GM18519 (cell line): ENCODE results near the gene STOML1.
"Not testable (repeated sequence)": the region's sequence is repeated elsewhere in the genome, so short reads cannot be mapped to it uniquely, and the experiment has no call there.

Source experiments
- ATAC-seq: cut with Tn5 transposase; IDR thresholded peaks from one replicate; pipeline ENCODE4 v1.9.1; 2021; ENCODE audit warnings: mild to moderate bottlenecking, moderate library complexity; ENCODE audit not compliant: unreplicated experiment, low FRiP score

The STOML1 gene

DNA sequence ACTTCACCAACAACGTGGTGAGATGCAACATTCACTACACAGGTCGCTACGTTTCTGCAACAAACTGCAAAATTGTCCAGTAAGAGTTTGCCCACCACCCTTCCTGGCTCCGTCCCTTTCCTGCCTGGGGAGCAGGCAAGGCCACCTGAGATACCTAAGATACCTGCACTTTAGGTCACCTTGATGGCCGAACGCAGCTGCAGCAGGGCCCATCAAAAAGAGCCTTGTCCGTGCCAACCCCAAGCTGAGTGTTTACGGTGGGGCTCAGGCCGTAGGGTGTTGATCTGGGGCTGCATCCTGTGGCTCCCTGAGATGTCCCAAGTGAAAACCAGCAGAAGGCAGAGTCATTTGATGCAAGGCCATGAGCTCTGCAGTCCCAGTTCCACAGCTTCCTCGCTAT lies 42.6 kb downstream of the STOML1 start:
- ATAC-seq = no peak

DNA sequence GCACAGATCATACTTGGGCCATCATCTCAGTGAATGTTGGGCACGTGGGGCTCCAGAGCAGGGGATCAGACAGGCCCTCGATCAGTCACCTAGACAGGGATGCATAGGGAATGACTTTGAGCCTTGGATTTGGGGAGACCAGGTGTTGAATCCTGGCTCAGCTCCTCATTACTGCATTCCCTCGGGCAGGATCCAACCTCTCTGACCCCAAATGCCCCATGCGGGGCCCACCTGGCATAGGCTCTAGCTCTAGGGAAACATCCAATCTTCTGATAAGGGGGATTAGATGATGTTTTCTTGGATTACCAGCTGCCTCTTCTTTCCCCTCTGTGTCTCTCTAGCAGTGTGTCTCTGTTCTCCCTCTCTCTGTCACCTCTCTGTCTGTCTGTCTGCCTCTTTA lies 43.1 kb downstream of the STOML1 start:
- no peak for ATAC-seq

DNA sequence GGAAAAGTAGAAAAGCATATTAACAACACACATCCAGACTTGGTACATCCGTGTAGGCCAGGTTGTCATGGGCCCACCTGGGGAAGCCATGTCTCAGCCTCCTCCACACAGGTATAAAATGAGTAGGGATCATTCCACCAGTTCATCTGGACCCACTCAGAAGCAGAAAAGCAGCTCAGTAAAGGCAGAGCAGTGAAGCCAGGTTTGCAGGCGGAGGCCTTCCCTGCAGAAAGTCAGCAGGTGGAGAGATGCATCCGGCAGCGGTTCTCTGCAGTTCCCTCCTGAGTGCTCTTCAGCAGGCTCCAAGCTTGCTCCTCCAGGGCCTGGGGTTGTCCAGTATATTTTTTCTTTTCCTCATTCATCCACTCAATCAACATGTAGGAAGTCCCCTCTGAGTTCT lies 43.7 kb downstream of the STOML1 start:
- ATAC-seq = no peak

DNA sequence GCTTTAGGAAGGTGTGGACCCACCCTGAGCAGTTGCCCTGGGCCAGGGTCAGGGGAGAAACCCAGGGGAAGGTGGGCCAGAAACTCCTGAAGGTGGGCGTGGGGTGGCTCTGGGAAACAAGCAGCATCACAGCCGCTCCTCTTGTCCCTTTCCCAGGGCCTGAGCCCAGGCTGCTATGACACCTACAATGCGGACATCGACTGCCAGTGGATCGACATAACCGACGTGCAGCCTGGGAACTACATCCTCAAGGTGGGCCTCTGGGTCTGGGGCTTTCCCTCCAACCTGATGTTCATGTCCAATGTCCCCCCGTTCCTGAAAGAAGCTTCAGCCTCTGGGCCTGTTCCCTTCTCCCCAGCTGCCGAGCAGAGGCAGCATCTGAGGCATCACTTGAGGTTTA lies 44.4 kb downstream of the STOML1 start:
- no peak for ATAC-seq

DNA sequence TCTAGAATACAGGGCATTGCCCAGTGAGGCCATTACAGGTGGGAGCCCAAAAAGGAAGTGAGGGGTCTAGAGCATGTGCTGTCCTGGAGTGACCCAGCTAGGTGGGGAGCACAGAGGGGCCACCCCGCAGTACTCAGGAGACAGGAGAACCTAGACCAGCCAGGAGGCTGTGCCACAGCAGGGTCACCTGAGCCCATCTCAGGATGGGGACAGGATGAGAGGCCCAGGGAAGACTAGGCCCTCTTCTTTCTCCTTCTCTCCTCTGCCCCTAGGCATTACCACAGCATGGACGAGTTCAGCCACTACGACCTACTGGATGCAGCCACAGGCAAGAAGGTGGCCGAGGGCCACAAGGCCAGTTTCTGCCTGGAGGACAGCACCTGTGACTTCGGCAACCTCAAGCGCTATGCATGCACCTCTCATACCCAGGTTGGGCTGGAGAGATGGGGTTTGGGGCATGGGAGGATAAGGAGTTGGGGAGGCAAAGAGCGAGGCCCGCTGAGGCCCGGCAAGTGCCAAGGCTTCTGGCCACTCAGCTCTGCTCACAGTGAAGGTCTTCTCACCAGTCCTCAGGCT lies 45.2 kb downstream of the STOML1 start:
- no peak for ATAC-seq

DNA sequence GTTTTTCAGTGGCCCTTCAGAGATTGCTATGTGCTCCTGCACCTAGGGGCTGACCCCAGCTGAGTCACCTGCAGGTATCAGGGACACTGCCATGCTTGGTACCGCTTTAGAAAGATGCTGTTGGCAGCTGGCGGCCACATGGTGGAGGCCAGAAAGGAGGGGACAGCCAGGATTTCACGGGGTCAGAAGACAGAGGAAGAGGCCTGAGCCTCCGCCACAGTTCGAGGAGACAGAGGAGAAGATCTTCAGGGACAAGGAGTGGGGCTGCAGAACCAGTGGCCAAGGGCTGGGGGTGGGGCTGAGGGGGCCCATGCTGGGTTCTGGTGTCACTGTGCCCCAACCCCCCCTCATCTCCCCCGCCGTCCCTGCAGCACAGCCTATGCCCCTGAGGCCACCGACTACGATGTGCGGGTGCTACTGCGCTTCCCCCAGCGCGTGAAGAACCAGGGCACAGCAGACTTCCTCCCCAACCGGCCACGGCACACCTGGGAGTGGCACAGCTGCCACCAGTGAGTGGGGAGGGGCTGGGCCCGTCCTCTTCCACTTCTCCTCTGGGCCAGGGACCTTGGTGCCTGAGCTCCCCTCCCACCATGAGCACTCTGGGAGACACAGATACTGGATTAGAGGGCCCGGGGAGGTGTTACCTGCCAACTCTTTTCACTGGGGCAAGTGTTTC lies 45.9 kb downstream of the STOML1 start:
- ATAC-seq = no peak

DNA sequence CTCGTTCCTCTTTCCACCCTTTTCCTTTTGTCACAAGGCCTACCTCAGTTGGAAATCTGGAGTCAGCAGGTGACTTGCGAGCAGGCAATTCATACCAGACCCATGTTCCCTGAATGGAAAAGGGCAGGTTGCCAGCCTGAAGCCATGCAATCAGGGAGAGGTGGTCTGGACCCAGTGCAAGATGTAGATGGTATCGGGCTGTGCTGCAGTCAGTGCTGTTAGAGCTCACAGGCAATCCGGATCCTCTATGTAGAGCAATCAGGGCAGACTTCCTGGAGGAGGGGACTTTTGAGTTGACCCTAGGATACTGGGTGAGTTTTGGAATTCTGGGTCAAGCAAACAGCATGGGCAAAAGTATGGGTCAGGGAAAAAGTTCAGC lies 47.0 kb downstream of the STOML1 start:
- no peak for ATAC-seq

DNA sequence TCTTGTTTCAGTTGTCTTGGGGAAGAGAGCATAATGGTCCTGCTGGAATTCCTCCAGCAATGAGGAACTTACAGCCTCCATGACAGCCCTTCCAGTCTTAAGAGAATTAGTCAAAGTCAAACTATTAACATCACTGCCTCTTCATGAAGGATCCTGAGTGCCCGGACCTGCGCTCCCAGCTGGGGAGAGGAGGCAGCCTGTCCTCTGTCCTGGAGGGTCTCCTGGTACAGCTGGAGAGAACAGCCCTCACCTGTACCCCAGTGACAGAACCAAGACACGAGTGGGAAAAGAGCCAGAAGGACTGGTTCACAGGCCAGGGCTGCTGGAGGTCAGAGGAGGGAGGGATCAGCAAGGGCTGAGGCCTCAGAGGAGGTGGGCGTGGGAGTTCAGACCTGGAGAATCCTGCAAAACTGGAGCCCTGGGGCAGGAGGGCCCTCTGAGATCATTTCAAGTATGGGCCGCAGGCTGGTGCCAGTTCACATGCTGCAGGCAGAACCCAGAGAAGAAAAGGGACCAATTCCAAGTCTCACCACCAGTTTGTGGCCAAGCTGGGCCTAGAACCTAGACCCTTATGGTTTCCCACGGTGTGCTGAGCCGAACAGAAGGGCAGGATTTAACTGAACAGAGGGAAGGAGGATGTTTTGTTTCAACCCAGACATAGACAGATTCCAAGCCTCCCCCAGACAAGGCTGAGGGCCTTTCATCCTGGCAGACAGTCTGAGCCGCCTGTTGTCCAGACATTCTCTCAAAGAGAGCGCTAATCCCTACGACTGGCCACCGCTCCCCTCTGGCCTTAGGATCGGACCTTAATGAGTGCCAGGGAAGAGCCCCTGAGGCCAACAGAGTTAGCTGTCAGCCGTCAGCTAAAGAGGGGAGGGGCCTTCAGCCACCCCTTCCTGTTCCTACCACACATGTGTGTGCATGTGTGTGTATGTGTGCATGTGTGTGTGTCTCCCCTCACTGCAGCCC lies 47.6 kb downstream of the STOML1 start:
- no peak for ATAC-seq

DNA sequence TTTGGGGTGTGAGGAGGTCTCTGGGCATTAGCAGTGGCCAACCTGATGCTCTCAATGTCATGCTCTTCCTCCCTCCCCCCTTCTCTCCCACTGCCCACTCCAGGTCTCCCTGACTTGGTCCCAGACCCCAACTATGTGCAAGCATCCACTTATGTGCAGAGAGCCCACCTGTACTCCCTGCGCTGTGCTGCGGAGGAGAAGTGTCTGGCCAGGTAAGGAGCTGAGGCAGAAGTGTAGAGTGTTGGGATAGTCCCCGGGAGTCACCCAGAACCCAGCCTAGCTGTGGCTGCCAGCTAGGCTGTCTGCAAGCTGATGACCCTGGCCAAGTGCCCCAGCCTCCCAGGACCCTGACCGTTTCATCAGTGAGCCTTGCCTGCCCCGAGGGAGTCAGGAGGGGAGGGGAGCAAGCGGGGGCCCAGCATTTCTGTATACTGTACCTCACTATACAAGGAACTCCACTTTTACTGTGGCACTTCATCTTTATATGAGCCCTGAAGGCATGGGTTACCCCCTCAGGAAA lies 49.3 kb downstream of the STOML1 start:
- no peak for ATAC-seq

DNA sequence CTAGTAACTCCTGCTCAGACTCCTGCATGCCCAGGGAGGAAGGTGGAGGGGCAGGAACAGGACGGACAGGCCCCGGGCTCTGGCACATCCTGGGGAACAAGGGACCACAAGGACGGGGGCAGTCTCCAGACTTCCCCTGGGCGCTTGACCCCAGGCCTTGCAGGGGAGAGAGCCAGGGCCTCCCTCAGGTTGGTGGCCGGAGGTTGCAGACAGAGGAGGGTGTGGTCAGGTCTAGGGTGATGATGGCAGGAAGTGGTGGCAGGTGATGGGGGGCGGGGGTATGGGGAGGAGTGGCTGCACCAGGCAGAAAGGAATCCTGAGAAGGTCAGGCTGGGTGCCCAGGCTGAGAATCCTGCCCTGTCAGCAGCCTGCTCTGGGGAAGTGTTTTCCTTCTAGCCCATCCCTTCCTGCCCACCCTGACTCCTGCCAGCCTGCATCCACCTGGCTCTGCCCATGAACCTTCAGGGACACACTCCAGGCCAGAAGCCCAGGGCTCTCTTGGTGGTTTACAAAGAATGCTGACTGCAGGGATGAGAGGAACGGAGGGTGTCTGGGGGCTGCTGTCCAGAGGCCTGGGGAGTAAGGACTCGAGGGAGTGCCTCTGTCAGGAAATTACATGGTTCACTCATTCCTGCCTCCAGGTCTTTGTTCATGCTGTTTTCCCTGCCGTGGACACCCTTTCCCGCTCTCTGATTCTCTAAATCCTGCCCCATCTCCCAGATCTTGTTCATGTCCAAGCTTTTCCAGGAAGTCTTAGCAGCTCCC lies 50.0 kb downstream of the STOML1 start:
- no peak for ATAC-seq

DNA sequence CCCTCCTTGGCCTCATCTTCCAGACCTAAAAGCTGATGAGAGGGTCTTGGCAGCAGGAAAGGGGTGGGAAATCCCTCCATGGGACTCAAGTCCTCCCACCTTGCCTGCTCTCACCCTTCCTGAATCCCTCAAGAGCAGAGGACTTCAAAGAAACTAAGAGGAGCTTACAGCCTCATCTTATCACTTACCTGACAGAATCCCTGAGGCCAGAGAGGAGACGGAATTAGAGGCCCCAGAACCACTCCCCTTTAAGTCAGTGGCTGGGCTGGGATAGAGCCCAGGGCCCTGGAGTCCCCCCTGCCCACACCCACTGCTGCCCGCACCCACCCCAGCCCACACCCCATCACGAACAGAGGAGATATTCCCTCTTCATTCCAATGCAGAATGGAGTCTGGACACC lies 50.6 kb downstream of the STOML1 start:
- ATAC-seq = no peak

DNA sequence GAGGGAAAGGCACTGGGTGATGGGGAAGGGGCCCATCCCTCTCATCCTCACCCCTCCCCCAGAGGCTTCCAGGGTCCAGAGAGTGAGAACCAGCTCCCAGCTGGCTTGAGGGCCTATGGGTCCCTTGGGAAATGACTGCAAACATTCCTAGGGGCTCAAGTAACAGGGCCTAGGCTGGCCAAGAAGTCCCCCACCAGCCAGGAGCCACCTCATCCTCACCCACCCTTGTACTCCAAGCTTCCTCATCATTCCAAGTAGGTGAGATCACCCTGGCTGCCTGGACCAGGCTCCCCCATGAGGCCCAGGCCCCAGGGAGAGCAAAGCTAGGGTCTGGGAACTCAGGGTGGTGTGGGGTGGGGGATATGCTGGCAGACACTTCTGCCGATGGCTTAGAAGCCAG lies 51.1 kb downstream of the STOML1 start:
- ATAC-seq = no peak

DNA sequence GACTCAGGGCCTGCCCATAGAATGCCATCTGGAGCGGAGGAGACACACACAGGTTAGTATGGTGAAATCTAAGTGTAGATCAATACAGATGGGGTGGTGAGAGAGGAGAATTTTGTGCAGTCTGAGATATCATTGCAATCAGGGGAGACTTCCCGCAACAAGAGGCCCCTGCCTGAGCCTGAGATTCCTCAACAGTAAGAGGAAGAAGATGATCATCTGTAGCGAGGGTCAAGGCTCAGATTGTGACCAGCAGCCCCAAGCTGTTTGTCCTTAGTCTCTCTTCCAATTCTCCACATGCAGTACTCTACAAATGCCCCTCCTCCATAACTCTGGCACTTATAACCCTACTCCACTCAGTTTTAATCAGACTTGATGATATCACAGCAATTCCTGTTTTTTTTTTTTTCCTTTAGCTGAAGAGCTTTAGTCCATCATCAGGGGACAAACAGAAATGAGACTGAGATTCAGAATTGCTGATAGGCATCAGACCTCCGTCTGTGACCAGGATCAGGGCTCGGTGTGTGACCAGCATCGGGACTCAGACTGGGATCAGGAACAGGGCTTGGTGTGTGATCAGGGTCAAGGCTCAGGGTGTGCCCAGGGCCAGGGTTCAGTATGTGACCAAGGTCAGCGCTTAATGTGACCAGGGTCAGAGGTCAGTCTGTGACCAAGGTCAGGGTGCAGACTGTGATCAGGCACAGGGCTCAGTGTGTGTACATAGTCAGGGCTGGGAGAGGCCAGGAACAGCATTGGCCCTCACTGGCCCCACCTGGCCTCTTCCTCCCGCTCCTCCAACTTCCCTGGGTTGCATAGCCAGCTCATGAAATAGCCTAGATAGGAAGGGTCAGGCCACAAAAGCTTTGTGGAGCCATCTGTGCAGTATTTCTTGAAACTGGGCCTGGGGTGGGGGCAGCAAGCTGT lies 51.8 kb downstream of the STOML1 start:
- ATAC-seq = no peak

DNA sequence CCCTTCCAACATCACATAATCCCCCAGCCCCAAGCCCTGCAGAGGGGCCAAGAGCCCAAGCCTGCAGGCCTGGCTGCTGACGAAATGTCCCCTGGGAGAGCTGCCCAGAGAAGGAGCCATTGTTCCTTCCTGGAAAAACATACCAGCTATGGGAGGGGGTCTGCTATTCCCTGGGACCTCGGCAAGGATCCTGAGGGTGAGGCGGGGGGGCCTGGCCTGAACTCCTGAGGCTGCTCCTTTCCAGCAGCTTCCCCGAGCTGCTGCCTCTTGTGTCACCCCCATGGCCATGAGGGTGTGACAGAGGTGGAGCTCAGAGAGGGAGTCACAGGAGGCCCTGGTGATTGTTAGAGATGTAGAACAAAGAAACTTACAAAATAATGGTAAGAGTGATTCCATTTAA lies 53.0 kb downstream of the STOML1 start:
- ATAC-seq = no peak

DNA sequence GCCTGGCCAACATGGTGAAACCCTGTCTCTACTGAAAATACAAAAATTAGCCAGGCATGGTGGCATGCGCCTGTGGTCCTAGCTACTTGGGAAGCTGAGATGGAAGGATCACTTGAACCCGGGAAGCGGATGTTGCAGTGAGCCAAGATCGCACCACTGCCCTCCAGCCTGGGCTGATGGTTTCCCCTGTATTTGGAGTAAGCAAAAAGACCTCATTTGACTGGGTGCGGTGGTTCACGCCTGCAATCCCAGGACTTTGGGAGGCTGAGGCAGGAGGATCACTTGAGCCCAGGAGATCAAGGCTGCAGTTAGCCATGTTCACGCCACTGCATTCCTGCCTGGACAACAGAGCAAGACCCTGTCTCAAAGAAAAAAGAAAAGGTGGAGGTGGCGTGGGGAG lies 53.6 kb downstream of the STOML1 start:
- ATAC-seq = not testable (repeated sequence)

DNA sequence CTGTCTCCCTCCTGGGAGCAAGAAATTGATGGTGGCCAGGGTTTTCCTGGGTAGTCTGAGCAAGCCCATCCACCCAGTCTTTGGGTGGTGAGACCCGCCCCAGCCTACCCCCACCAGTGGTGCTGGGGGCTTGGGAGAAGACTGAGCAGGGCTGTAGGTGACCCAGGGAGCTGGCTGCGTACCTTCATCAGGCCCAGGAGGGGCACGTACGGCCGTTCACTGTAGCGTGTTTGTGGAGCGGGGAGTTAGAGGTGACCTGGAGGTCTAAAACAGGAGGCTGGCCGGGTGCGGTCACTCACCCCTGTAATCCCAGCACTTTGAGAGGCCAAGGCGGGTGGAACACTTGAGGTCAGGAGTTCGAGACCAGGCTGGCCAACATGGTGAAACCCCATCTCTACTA lies 54.4 kb downstream of the STOML1 start:
- ATAC-seq = no peak

DNA sequence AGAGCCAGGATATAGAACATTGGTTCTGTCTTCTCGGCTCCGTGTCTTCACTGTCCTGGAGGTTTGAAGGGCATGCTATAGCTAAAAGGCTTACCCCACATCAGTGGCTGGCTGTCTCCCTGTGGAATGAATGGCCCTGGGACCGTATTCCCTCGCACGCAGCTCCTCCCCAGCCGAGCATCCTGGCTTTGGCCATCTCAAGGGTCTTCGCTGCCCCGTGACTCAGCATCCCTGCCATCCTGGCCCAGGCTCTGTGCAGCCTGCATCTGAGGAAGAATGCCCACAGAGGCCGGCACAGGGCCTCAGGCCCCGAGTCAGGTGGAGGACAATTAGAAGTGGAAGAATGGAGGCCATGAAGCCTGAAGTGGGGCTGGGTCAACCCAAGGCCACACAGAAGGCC lies 54.8 kb downstream of the STOML1 start:
- no peak for ATAC-seq

DNA sequence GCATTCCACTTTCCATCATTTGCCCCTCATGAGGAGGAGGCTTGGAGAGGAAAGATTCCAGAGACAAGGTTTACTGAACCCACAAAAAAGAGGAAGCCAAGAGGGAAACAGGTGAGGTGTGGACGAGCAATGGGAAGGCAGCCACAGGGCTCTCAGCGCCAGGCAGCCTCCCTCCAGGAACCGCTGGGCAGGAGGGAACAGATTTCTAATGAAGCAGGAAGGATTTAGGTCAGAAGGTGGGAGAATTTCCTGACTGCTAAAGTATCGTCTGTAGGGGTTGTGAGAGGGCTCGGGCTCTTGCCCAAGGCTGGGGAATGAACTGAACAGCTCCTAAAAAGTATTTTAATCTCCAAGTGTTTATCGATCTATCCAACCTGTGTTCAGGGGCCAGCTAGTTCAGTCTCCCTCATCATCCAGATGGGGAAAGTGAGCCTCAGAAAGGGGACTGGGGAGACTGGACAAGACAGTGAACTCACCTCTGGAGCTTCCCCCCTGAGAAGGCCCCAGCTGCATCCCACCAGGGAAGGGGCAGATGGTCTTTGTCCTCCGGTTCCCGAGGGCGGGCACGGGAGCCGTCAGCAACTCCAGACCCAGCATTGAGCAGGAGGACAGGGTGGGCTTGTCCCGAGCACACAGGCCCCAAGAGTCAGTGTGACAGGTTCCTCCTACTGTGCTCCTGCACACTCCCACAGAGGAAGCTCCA lies 55.4 kb downstream of the STOML1 start:
- no peak for ATAC-seq

DNA sequence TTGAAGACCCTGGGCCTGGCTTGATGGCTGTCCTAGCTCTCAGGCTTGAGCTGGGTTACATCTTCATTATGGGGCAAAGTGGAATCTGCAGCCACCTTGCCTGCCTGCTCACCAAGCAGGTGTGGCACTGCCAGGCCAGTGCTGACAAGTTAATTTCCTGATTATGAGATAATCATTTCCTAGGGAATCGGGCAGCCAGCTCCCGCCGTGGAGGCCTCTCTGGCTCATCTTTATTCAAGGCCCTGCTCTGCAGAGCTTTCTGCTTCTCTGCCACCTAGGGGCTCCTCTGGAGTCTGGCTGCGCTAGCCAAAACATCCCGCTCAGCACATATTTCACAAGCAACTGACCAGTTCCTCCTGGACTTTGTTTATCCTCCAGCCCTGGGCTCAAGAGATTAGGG lies 55.9 kb downstream of the STOML1 start:
- no peak for ATAC-seq
